ENCODE data around the gene ANGPTL8. TPM values are rescaled to one million over a fixed set of nuclear protein-coding genes. Genes with fewer than 3 reads are reported as not detected.

The ANGPTL8 gene
- total RNA-seq, 2 donors from 2014 or later, result not detected

DNA sequence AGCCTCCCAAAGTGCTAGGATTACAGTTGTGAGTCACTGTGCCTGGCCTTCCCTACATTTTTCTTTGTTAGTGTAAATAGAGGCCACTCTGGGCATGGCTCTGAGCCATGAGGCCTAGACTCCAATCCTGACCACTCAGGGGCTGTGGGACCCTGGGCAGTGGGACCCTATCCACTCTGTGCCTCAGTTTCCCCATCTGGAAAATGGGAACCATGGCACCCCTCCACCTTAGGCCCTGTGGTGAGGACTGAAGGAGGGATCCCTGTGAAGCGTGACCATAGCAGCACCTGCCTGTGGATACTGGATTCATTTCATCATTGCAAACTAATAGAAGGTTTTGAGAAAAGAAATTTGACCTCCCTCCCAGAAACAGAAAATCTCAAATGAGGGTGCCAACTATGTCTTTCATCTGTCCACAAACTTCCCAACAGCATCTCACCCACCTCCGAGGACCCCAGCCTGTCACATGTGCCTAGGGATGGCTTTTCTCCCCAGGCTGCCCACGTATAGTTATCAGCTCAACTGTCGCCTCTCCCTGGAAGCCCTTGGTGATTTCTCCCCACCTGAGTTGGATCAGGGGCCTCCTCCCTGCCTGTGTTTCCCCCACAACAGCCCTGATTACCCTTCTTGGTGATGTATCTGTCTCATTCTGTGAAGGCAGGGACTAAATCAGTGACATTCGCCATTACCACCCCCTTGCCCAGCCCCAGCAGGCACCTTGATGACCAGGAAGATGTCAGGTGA, 5.6 kb downstream of the ANGPTL8 start:
- no peak for DNase-seq (ENCODE audit: low spot score)
- no peak overlapping the region for H3K27ac ChIP-seq
- peaks cover 7% of the 10 kb centered on the region for H3K36me3 ChIP-seq
- TF ChIP-seq, protein P1, sequence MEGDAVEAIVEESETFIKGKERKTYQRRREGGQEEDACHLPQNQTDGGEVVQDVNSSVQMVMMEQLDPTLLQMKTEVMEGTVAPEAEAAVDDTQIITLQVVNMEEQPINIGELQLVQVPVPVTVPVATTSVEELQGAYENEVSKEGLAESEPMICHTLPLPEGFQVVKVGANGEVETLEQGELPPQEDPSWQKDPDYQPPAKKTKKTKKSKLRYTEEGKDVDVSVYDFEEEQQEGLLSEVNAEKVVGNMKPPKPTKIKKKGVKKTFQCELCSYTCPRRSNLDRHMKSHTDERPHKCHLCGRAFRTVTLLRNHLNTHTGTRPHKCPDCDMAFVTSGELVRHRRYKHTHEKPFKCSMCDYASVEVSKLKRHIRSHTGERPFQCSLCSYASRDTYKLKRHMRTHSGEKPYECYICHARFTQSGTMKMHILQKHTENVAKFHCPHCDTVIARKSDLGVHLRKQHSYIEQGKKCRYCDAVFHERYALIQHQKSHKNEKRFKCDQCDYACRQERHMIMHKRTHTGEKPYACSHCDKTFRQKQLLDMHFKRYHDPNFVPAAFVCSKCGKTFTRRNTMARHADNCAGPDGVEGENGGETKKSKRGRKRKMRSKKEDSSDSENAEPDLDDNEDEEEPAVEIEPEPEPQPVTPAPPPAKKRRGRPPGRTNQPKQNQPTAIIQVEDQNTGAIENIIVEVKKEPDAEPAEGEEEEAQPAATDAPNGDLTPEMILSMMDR (IDR thresholded peaks at IDR 0.05), result no peak
- no peaks in the 10 kb centered on the region for H3K27me3 ChIP-seq (replicated peaks; ENCODE audit: insufficient read depth)
- no peak for ATAC-seq (ENCODE audit: insufficient number of reproducible peaks, low FRiP score, low read depth)
- H3K9me3 ChIP-seq, result no peaks in the 10 kb centered on the region
- H3K4me1 ChIP-seq (ENCODE audit: control insufficient read depth in 1 of 2, low read depth in 2 of 2), result peaks cover 0 to 12% of the 10 kb centered on the region in 2 donors
- no peak overlapping the region for H3K4me3 ChIP-seq

DNA sequence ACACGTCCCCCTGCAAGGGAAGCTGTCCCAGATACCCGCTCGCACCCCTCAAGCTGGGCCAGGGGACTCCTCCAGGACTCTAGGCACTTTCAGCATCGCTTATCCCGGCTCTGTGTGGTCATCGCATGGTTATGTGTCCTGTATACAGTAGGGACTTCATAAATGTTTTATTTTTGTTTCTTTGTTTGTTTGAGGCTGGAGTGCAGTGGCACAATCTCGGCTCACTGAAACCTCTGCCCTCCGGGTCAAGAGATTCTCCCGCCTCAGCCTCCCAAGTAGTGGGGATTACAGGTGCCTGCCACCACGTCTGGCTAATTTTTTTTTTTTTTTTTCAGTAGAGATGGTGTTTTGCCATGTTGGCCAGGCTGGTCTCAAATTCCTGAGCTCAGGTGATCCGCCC, 7.5 kb downstream of the ANGPTL8 start:
- H3K4me1 ChIP-seq (ENCODE audit: control insufficient read depth in 1 of 2, low read depth in 2 of 2), result peaks cover 0 to 12% of the 10 kb centered on the region in 2 donors
- peaks cover 9% of the 10 kb centered on the region for H3K36me3 ChIP-seq
- no peaks in the 10 kb centered on the region for H3K27me3 ChIP-seq (replicated peaks; ENCODE audit: insufficient read depth)
- TF ChIP-seq, protein P1 (IDR thresholded peaks at IDR 0.05), result no peak
- ATAC-seq (ENCODE audit: insufficient number of reproducible peaks, low FRiP score, low read depth), result no peak
- H3K27ac ChIP-seq, result no peak overlapping the region
- no peaks in the 10 kb centered on the region for H3K9me3 ChIP-seq
- DNase-seq (ENCODE audit: low spot score), result no peak
- H3K4me3 ChIP-seq, result no peak overlapping the region

- DNase-seq (ENCODE audit: low spot score), result no peak
- TF ChIP-seq, protein P1 (IDR thresholded peaks at IDR 0.05), result no peak
- Histone ChIP-seq H3K4me3 (no peak overlapping the region), H3K36me3 (peaks cover 11% of the 10 kb centered on the region), H3K27ac (no peak overlapping the region), H3K27me3 (replicated peaks; ENCODE audit: insufficient read depth) (no peaks in the 10 kb centered on the region), H3K4me1 (ENCODE audit: control insufficient read depth in 1 of 2, low read depth in 2 of 2) (peaks cover 0 to 12% of the 10 kb centered on the region in 2 donors), H3K9me3 (no peaks in the 10 kb centered on the region)
- no peak for ATAC-seq (ENCODE audit: insufficient number of reproducible peaks, low FRiP score, low read depth)
Observed at GRCh38 chr19:11247391-11247790, 8.0 kb downstream of the ANGPTL8 start.

- Histone ChIP-seq H3K36me3 (peaks cover 11% of the 10 kb centered on the region), H3K9me3 (no peaks in the 10 kb centered on the region)
- ATAC-seq (ENCODE audit: insufficient number of reproducible peaks, low FRiP score, low read depth), result no peak
Observed at GRCh38 chr19:11247934-11248333, 8.5 kb downstream of the ANGPTL8 start.

DNA sequence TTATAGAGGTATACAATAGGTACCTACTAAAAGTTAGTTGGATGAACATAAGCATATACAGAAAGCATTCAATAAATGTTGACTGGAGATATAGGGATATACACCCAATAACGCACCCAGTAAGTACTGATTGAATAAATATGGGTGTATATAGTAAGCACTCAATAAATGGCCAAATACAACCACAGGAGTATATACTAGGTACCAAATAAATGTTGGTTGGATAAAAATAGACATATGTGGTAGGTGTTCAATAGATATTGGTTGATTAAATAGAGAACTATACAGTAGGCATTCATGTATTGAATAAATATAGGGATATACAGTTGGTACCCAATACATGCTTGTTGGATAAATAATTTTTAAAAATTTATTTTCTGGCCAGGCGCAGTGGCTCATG, 9.4 kb downstream of the ANGPTL8 start:
- no peaks in the 10 kb centered on the region for H3K9me3 ChIP-seq
- H3K36me3 ChIP-seq, result peaks cover 11% of the 10 kb centered on the region
- no peaks in the 10 kb centered on the region for H3K27me3 ChIP-seq (replicated peaks; ENCODE audit: insufficient read depth)
- ATAC-seq (ENCODE audit: insufficient number of reproducible peaks, low FRiP score, low read depth), result no peak
- H3K27ac ChIP-seq, result no peak overlapping the region
- TF ChIP-seq, protein P1 (IDR thresholded peaks at IDR 0.05), result no peak
- no peak overlapping the region for H3K4me3 ChIP-seq
- no peak for DNase-seq (ENCODE audit: low spot score)
- peaks cover 0 to 7% of the 10 kb centered on the region in 2 donors for H3K4me1 ChIP-seq (ENCODE audit: control insufficient read depth in 1 of 2, low read depth in 2 of 2)

More at GRCh38 chr19:11247934-11248333, 8.5 kb downstream of the ANGPTL8 start:
- no peak overlapping the region for H3K4me3 ChIP-seq
- peaks cover 0 to 12% of the 10 kb centered on the region in 2 donors for H3K4me1 ChIP-seq (ENCODE audit: control insufficient read depth in 1 of 2, low read depth in 2 of 2)
- DNase-seq (ENCODE audit: low spot score), result no peak
- TF ChIP-seq, protein P1 (IDR thresholded peaks at IDR 0.05), result no peak
- no peak overlapping the region for H3K27ac ChIP-seq
- no peaks in the 10 kb centered on the region for H3K27me3 ChIP-seq (replicated peaks; ENCODE audit: insufficient read depth)

Measured in thoracic aorta (tissue), 2 donors.